GM11168 (cell line): ENCODE data around the gene AUTS2.

Experiments used
- in situ Hi-C: fragments of 300-500 bp; cut with MboI; formaldehyde crosslinking; loops from one replicate; pipeline ENCODE4 v1.12.0; 2022; ENCODE audit warnings: low sequenced_read_pairs; ENCODE audit not compliant: unreplicated experiment

The AUTS2 gene

GRCh38 chr7:69706070-69706469, 107.8 kb downstream of the AUTS2 start:
- in situ Hi-C loops, result no loop called here

GRCh38 chr7:69708857-69709256, 110.6 kb downstream of the AUTS2 start:
- in situ Hi-C loops, result no loop called here

- in situ Hi-C loops, result no loop called here
Observed at GRCh38 chr7:69710768-69711438, 112.6 kb downstream of the AUTS2 start.

- in situ Hi-C loops, result no loop called here
Observed at GRCh38 chr7:69714886-69715576, 116.8 kb downstream of the AUTS2 start.

GRCh38 chr7:69717221-69717620, 118.9 kb downstream of the AUTS2 start:
- in situ Hi-C loops, result no loop called here

DNA sequence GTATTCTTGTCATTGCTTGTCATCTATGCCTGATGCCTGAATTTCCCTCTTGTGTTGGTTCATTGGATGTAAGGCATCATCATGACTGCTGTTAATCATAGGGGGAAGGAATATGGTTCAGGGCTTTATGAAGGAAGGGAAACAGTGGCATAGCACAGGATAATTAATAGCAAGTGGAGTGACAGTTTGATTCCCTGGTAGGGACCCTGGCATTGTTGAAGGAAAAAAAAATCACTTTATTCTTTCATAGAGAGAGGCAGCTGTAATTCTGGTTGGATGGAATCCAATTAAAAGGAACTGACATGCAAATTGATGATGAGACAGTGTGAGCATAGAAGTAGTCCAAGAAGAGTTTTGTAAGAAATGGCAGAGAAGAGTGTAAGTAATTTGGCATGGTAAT, 121.4 kb downstream of the AUTS2 start:
- in situ Hi-C loops, result no loop called here

GRCh38 chr7:69722843-69723242, 124.6 kb downstream of the AUTS2 start:
- in situ Hi-C loops, result no loop called here

DNA sequence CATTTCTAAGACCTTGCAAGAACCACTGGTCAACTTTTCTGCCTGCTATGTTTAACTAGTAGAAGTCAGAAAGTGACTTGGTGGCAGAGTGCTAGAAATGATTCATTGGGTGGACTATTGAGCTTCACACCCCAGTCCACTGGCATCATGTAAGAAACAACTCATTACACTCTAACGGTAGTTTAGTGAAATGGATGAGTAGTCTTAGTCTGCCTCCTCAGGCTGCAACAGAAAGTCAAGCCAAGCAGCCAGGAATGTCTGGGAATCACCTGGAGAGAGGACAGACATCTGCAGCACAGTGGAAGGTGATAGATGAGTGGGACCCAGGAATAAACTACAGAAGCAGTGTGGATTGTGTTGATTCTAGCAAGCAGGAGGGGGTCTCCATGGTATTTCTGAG, 125.4 kb downstream of the AUTS2 start:
- in situ Hi-C loops, result no loop called here

DNA sequence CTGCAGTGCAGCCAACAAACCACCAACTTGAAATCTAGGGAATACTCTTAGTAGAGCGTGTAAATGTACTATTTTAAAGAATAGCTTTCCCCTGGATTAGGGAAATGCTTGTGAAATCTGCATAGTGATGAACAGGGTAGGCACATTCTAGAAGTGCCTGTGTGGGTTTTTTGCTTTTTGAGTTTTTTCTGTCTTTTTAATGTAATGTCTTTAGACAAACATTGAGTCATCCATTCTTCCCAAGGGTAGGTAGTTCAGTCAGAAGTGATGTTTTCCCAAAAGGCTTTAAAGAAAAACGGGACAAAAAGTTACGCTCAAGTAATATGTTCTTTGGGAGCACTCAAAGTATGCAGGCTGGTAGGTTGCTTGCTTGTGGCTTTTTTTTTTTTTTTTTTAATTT, 130.0 kb downstream of the AUTS2 start:
- in situ Hi-C loops, result no loop called here

GRCh38 chr7:69732203-69732602, 133.9 kb downstream of the AUTS2 start:
- in situ Hi-C loops, result no loop called here

DNA sequence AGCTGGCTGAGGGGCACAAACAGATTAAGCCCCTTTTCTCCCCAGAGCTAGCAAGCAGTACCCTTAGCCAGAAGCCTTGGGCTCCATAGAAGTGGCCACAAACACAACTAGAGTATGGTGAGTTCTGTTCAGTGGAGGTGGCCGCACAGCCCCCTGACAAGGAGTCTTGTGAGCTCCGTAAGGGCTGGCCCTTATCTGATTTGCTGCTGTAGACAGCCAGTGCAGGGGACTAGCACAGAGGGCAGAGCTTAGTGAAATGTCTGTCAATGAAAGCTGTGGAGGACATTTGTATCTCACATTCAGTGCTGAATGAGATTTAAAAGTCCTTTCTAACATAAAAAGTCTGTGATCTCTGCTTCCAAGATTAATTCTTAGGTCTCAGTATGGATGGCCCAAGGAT, 137.3 kb downstream of the AUTS2 start:
- in situ Hi-C loops, result no loop called here

GRCh38 chr7:69736126-69736810, 138.0 kb downstream of the AUTS2 start:
- in situ Hi-C loops, result no loop called here

DNA sequence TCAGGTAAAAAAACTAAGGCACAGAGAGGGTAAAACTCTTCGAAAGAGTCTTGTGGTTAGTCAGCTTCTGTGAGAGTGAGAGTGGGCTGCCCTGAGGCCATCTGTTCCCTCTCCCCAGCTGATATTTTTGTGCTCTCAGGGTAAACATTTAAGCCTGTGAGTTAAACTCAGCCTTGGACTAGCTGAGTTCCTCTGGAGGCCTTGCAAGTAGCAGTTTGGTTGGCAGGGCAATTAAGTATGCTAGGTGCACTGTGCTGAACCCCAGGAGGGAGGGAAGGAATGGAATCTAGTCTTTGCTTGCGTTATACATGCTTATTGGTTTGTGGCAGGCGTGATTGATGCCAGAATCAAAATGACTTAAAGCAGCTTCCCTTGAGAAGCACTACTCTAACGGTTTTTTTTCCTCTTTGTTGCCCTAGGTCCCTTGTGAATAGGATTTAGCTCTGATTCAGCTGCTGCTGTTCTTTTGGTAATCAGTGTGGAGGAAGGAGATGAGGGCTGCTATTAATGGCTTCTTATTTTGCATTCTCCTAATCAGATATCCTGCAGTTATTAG, 140.2 kb downstream of the AUTS2 start:
- in situ Hi-C loops, result no loop called here

GRCh38 chr7:69739190-69739589, 140.9 kb downstream of the AUTS2 start:
- in situ Hi-C loops, result no loop called here

DNA sequence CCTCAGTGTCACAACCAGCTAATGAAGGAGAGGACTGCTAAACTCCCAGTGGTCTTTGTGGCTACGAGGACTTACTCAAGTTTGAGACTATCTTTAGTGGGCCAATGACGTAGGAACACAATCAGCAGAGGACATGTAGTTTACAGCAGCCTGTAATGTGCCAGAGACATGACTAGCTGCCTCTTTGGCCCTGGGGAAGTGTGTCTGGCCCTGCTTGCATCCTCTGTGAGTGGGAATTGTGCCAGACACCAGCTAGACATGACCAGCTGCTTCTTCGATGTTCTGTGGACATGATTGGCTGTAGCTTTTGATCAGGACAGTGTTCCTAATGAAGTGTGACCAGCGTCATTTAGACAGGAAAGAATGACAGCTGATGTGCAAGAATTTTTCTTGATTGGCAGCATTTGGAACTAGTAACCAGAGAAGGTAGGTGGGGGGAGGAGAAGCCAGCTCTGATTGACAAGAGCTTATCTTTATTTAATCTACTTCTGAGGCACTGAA, 141.7 kb downstream of the AUTS2 start:
- in situ Hi-C loops, result no loop called here

- in situ Hi-C loops, result no loop called here
Observed at GRCh38 chr7:69742237-69742636, 144.0 kb downstream of the AUTS2 start.

DNA sequence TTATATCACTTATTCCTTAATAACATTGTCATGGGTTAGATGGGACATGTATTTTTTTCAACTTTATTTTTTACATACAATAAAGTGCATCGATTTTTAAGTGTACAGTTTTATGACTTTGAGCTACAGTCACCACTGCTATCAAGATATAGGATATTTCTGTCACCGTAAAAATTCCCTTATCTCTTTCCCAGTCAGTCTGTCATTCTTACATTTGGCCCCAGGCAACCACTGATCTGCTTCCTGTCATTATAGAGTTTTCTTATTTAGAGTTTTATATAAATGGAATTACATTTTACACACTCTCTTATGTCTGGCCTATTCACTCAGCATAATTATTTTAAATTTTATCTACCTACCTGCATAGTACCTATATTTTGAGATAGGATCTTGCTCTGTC, 145.2 kb downstream of the AUTS2 start:
- in situ Hi-C loops, result no loop called here

- in situ Hi-C loops, result no loop called here
Observed at GRCh38 chr7:69744026-69744425, 145.8 kb downstream of the AUTS2 start.

DNA sequence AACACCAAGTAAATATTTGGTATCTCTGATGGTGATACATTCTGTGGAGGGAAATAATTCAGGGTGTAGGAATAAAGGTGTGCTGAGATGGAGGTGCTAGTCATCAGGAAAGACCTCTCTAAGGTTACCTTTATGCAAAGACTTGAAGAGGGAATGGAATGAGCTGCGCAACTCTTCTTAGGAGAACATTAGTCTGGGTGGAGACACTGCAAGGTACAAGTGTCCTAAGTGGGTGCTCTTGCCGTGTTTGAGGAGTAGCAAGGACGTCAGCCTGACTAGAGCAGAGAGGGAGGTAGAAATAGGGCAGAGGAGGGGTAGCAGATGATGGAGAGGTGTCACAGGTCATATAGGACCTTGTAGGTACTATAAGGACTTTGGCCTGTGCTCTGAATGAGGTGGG, 148.1 kb downstream of the AUTS2 start:
- in situ Hi-C loops, result no loop called here

- in situ Hi-C loops, result no loop called here
Observed at GRCh38 chr7:69747144-69747543, 148.9 kb downstream of the AUTS2 start.

- in situ Hi-C loops, result no loop called here
Observed at GRCh38 chr7:69748530-69748929, 150.3 kb downstream of the AUTS2 start.
